ENCODE results near the gene MST1.

The MST1 gene

GRCh38 chr3:49654955-49655556 is 34.2 kb downstream of the MST1 start:
- DNase-seq = no peak

GRCh38 chr3:49654176-49654825 is 35.0 kb downstream of the MST1 start:
- no peak for DNase-seq

- no peak for DNase-seq
Observed at GRCh38 chr3:49653621-49654020, 35.7 kb downstream of the MST1 start.

DNA sequence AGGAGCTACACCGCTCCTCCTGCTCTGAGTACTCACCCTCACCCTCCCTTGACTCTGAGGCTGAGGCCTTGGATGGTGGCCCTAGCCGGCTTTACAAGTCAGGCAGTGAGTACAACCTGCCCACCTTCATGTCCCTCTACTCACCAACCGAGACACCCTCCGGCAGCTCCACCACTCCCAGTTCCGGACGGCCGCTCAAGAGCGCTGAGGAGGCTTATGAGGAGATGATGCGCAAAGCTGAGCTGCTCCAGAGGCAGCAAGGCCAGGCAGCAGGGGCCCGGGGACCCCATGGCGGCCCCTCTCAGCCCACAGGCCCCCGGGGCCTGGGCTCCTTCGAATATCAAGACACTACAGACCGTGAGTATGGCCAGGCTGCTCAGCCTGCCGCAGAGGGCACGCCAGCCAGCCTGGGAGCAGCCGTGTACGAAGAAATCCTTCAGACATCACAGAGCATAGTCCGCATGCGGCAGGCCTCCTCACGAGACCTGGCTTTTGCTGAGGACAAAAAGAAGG is 36.3 kb downstream of the MST1 start:
- DNase-seq = no peak

DNA sequence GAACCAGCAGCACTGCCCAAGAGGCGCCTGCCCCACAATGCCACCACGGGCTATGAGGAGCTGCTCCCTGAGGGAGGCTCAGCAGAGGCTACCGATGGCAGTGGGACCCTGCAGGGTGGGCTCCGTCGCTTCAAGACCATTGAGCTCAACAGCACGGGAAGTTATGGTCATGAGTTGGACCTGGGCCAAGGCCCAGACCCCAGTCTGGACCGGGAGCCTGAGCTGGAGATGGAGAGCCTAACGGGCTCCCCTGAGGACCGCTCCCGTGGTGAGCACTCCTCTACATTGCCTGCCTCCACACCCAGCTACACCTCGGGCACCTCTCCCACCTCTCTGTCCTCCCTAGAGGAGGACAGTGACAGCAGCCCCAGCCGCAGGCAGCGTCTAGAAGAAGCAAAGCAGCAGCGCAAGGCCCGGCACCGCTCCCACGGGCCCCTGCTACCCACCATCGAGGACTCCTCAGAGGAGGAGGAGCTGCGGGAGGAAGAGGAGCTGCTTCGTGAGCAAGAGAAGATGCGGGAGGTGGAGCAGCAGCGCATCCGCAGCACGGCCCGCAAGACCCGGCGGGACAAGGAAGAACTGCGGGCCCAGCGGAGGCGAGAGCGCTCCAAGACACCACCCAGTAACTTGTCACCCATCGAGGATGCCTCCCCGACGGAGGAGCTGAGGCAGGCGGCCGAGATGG is 36.9 kb downstream of the MST1 start:
- DNase-seq = no peak

GRCh38 chr3:49650637-49651036 is 38.6 kb downstream of the MST1 start:
- DNase-seq = no peak

DNA sequence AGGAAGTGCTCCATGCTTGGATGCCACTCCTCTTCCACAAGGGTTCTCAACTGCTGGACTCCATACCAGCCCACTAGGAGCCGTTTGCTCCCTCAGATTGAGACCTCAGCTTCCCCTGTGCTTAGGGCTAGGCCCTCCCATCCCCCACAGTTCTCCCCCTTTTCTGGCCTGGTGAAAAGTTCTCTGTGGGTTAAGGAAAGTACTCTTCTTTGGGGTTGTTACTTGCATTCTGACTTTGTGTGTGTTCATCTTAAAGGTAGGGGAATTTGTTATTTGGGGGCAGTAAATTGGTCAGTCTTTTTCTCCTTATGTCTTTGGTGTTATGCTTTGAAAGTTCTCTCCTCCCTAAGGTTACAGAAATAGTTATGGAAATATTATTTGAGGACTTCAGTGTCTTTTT is 39.1 kb downstream of the MST1 start:
- DNase-seq = no peak

DNA sequence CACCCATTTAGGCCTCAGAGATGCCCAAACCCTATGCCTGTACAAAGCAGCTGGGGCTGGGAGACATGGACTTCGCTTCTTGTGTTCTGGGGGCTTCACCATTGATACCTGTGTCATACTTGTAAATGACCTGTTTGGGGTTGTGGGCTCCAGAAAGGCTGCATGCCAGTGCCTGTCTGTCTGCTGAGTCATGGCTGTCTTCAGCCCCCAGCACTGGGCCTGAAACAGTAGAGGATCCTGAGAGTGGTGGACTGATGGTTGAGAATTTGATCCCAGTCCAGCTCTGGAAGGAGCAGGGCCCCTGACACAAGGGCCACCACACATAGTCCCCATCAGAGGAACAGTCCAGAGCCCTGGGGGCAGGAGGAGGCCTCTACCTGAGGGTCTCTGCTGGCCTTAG is 39.7 kb downstream of the MST1 start:
- DNase-seq = no peak

GRCh38 chr3:49648354-49649019 is 40.8 kb downstream of the MST1 start:
- no peak for DNase-seq

DNA sequence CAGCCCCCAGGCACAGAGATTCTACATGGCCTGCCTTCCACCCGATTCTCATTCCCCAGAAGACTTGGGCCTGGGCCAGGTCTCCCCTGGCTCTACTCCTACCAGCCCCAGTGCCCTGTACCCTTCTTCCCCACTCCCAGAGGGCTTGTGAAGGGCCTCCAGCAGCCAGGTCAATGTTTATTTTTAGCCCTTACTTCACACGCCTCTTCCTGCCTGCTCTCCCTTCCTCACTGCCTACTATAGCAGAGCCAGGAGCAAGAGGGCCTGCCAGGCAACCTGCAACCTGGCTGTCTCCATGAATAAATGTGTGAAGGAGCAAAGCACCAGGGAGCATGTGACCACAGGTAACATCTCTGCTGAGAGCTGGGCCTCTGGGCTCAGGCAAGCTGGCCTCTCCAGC is 41.5 kb downstream of the MST1 start:
- no peak for DNase-seq

DNA sequence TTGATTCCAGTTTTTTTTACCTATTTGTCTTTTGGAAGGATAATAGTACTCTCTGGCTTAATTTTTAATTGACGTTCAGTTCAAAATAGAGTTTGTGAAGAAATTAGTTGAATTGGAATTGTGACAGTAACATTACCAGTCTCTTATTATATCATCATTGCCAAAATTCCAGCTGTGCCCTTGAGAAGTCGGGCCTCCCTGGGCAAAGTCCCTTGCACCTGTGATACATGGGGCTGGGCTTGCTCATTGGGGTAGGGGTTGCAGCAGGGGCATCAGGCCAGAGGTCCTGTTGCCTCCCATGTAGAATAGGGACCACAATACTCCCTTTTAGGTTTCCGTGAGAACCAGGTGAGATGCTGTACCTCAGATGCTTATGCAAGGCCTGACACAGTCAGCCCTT is 43.0 kb downstream of the MST1 start:
- DNase-seq = no peak

DNA sequence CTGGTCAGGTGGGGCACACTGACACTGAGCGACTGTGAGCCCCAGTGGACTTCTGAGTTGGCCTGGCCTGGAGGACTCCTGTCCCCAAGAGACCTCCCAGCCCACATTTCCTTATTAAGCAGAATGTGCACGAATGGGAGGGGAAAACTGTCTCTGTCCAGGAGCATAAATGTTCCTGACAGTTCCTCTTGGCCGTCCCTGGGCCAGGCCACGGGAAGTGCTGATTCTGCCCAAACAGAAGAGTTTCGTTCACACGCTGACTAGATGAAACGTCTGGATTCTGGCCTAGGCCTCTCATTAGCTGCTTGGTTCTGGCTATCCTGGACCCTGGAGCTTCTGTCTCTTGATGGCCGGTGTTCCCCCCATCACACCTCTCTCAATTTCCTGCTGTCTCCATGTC is 44.6 kb downstream of the MST1 start:
- no peak for DNase-seq

GRCh38 chr3:49642708-49643145 is 46.5 kb downstream of the MST1 start:
- DNase-seq = no peak

- DNase-seq = no peak
Observed at GRCh38 chr3:49641921-49642707, 47.2 kb downstream of the MST1 start.

- no peak for DNase-seq
Observed at GRCh38 chr3:49641292-49641691, 48.0 kb downstream of the MST1 start.

GRCh38 chr3:49639551-49639950 is 49.7 kb downstream of the MST1 start:
- DNase-seq = no peak

- DNase-seq = peak; percentile 68
Observed at GRCh38 chr3:49638445-49638844, 50.8 kb downstream of the MST1 start.

DNA sequence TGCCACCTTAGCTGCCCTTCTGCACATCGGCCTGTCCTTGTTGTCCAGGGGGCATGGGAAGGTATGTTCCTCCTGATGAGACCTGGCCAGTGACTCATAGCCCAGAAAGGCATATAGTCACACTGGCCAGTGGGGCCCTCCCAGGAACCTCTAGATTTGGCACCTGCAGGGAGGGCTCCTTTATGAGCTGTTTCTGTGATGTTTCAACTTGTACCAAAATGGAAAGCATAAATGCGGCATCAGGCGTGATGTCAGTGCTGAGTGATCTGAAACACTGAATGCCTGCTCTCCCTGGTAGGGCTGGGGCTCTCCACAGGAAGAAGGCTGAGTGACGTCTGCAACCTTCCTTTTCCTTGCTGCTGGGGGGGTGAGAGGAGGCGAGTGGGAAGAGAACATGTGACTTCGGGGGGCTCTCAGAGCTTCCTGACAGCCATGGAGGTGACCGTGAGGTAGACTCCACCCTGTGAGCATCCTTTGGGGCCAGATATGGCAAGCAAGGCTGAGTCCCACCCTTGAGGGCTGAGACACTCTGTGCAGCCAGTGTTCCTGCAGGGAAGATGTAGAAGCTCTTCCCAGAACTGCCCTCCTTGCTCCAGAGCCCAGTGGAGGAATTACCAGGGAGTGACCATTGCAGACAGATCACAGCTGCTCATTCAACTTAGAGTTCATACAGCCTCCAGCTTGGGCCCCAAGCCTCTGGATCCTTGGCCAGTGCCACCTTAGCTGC is 52.2 kb downstream of the MST1 start:
- DNase-seq = no peak

GRCh38 chr3:49634736-49635135 is 54.5 kb downstream of the MST1 start:
- no peak for DNase-seq
